Keratinocyte (primary cell): ENCODE data around the gene C7.

Experiments
- EZH2 ChIP-seq: IDR thresholded peaks from one replicate; pipeline ENCODE4 v1.6.1; 2012; ENCODE audit warnings: inconsistent platforms, mild to moderate bottlenecking, low read length, moderate library complexity
- TF ChIP-seq, protein P1 (sequence below), 3 experiments: IDR thresholded peaks in 1 of 3; conservative IDR thresholded peaks in 1 of 3; optimal IDR thresholded peaks in 1 of 3; 2 replicates in 2 of 3; 3 replicates in 1 of 3; pipeline versions ENCODE3 to v1.5.1; 2011; ENCODE audit warnings: low read length in 3 of 3, mild to moderate bottlenecking in 3 of 3, moderate library complexity in 2 of 3, control low read depth in 1 of 3, inconsistent platforms in 1 of 3; ENCODE audit not compliant: insufficient read depth in 2 of 3; ENCODE audit errors: extremely low read depth in 1 of 3

DNA sequence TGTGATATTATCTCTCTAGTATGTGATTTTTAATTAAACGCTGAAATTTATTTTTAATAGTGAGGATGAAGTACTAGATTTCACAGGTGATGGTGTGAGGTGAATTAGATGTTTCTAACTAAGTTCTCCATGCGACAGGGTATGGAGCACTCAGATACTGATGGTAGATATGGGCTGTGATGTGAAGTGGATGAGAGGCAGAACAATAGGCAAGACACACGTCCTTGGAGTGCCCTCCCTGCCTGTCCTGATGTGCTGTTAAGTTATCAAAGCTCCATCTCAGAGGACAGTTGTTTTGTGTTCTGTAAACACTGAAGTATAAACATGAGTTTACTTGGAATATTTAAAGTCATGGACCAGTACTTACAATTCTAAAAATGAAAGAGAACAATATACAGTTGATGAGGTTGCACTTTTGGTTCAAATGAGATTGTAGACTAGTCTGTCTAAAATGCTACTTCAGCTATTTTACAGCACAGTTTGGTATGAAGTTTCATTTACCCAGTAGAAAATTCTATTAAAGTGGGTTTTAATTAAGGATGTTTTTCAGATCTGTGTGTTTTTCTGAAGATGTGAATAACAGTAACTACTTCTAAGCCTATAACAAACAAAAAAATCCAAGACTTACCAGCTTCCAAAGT lies 64.2 kb downstream of the C7 start:
- TF ChIP-seq, protein P1, sequence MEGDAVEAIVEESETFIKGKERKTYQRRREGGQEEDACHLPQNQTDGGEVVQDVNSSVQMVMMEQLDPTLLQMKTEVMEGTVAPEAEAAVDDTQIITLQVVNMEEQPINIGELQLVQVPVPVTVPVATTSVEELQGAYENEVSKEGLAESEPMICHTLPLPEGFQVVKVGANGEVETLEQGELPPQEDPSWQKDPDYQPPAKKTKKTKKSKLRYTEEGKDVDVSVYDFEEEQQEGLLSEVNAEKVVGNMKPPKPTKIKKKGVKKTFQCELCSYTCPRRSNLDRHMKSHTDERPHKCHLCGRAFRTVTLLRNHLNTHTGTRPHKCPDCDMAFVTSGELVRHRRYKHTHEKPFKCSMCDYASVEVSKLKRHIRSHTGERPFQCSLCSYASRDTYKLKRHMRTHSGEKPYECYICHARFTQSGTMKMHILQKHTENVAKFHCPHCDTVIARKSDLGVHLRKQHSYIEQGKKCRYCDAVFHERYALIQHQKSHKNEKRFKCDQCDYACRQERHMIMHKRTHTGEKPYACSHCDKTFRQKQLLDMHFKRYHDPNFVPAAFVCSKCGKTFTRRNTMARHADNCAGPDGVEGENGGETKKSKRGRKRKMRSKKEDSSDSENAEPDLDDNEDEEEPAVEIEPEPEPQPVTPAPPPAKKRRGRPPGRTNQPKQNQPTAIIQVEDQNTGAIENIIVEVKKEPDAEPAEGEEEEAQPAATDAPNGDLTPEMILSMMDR (optimal IDR thresholded peaks at IDR 0.05 in 1 of 3, IDR thresholded peaks at IDR 0.05 in 1 of 3, conservative IDR thresholded peaks at IDR 0.05 in 1 of 3; ENCODE audit: extremely low read depth in 1 of 3, insufficient read depth in 2 of 3, low read length in 3 of 3) = no peak
- no peak for TF ChIP-seq EZH2
